Head of caudate nucleus (tissue), 42 donors: ENCODE data around the gene GIT1.
A peak's percentile ranks its signal among the peaks of the same experiment; 100 is the strongest.
"Not testable (repeated sequence)": the region's sequence is repeated elsewhere in the genome, so short reads cannot be mapped to it uniquely, and the experiment has no call there.

Experiments used
- DNase-seq, 42 donors: peaks; one replicate each; pipeline versions ENCODE4 v3.0.0 to v3.0.0-alpha.2; 2020 to 2021; ENCODE audit warnings: mixed read lengths in 7 of 42
- intact Hi-C: fragments of 100-400 bp; cut with DNase I; formaldehyde crosslinking; loops from one replicate; pipeline ENCODE4 v1.15.0; 2022

Gene GIT1

DNA sequence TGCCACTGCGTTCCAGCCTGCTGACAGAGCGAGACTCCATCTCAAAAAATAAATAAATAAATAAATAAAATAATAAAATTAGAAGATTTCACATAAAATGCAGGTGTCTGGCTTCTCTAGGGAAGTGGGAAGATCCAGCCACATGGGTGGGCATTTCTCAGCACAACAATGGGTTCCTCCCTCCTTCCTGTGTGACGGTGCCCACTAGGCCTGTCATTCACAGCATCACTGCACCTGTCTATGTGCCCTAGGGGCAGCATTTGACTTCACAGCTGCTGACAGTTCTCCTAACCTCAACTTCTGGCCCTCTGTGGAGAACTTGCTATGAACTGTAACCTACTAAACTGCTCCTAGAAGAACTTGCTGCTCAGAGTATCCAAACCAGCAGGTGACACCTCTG, 25.6 kb downstream of the GIT1 start:
- intact Hi-C loops = loop anchor here (10.0 kb wide), 2 partner anchors 269 to 409 kb away; partner anchors contain the start of gene NUFIP2
- DNase-seq = peak in 3 of 42 donors; percentile 3 to 25 (median 15)

DNA sequence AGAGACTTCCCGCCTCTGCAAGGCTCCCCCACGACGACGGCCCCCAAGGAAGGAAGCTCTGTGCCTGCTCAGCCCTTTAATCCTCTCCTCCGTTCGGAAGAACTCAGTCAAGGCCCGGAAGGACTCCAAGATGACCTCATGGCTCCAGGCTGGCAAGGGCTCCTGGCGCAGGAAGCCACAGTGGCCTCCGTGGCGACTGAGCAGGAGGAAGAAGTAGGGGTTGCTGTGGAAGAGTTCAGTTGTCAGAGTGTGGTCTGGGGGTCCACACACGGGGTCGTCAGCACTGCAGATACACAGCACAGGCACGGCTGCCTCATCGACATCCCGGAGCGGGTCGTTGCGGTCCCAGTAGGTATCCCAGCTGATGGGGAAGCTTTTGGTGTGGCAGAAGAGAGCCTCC, 26.8 kb downstream of the GIT1 start:
- DNase-seq = peak in 4 of 42 donors; percentile 2 to 27 (median 12)

DNA sequence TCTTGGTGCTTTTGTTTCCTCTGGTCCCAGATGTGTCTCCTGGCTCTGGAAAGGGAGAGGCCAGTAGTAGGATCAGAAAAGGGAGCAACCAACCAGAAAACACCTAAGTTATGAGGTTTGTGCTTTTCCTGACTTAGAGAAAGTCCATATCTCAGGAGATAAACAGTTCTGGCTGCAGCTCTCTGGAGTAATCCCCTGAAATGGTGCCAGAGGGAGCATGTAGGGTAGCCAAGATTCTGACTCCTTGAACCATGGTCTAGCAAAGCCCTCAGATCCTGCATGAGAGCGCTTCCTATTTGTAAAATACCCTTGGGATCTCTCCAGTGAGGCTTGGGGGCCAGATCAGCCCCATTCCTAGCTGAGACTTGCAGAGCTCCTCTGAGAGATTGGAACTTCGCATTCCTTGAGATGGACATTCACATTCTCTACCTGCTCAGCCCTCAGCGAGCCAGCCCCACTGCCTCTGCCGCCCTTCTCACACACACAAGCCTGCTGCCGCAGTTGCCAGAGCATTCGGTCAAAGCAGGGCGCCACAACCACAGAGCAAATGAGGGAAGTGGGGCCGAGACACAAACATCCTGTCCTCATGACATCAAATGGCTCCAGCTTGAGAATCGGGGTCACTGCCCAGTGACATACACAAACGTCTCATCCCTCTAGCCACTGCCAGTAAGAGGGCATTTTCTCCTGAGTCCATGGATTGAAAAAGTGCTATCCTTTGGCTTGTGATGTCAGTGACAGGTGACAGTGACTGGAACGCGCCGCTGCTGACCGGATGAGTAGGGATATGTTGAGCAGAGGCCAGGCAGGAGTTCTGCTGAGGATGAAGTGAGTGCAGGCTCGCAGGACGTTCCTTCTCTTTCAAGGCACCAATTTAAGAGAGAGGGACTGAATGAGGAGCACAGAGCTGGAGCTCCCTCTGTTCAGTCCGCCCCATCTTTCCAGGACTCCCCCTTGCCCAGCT, 27.6 kb downstream of the GIT1 start:
- peak in 6 of 42 donors; percentile 2 to 48 (median 30) for DNase-seq
- intact Hi-C loops = loop anchor here (10.0 kb wide), 2 partner anchors 267 to 407 kb away; partner anchors contain the start of gene NUFIP2

More for the DNA sequence above, 26.8 kb downstream of the GIT1 start:
- intact Hi-C loops = loop anchor here (10.0 kb wide), 2 partner anchors 268 to 408 kb away; partner anchors contain the start of gene NUFIP2

DNA sequence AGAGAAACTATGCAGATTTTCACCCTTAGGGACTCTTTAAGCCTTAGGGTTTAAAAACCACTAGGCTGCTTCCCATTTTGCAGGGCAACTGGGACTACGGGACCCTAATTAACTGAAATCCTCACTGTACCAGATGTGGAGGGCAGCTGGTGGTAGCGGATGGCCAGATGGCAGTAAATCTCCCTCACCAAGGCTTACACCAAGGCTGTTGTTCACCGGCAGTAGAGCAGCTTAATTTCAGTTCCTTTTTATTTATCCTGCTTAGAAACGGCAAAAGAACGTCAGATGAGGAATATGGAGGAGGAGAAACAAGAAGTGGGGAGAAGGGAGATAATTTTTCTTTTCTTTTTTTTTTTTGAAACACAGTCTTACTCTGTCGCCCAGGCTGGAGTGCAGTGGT, 29.1 kb downstream of the GIT1 start:
- DNase-seq = peak in 4 of 42 donors; percentile 1 to 37 (median 22)
- intact Hi-C loops = loop anchor here (10.0 kb wide), 2 partner anchors 266 to 406 kb away; partner anchors contain the start of gene NUFIP2

DNA sequence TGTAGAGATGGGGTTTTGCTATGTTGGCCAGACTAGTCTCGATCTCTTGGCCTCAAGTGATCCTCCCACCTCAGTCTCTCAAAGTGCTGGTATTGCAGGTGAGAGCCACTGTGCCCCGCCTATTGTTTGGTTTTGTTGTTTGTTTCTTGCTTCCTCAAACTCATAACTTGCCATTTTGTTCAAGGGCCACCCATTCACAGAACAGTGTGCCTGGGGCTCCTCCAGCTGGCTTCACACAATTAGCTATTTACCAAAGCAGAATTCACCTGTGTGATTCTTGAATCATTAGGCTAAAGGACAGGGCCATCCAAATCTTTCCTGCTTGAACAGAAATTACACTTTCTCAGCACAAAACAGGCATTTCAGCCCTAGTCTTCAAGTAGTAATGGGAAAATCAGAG, 29.8 kb downstream of the GIT1 start:
- no peak for DNase-seq
- intact Hi-C loops = loop anchor here (10.0 kb wide), 2 partner anchors 265 to 405 kb away; partner anchors contain the start of gene NUFIP2

DNA sequence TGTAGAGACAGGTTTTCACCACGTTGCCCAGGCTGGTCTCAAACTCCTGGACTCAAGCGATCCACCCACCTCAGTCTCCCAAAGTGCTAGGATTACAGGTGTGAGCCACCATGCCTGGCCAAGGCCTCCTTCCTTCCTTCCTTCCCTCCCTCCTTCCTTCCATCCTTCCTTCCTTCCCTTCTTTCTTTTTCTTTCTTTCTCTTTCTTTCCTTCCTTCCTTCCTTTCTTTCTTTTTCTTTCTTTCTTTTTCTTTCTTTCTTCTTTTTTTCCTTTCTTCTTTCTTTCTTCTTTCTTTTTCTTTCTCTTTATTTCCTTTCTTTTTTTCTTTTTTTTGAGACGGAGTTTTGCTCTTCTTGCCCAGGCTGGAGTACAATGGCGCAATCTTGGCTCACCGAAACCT, 31.3 kb downstream of the GIT1 start:
- DNase-seq, intact Hi-C loops: not testable (repeated sequence)

DNA sequence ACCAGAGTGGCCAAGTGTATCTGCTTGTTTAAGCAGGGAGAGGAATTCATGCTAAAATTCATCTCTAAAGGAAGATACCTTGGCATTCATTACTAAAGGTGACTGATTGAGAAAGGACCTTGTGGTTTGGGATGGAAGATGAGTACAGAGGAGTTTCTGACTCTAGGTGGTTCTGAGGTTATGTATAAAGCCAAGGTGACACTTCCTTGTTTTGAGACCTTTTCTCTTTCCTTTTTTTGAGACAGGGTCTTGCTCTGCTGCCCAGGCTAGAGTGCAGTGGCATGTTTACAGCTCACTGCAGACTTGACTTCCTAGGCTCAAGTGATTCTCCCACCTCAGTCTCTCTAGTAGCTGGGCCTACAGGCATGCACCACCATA, 31.7 kb downstream of the GIT1 start:
- DNase-seq = no peak
- intact Hi-C loops = no loop called here

DNA sequence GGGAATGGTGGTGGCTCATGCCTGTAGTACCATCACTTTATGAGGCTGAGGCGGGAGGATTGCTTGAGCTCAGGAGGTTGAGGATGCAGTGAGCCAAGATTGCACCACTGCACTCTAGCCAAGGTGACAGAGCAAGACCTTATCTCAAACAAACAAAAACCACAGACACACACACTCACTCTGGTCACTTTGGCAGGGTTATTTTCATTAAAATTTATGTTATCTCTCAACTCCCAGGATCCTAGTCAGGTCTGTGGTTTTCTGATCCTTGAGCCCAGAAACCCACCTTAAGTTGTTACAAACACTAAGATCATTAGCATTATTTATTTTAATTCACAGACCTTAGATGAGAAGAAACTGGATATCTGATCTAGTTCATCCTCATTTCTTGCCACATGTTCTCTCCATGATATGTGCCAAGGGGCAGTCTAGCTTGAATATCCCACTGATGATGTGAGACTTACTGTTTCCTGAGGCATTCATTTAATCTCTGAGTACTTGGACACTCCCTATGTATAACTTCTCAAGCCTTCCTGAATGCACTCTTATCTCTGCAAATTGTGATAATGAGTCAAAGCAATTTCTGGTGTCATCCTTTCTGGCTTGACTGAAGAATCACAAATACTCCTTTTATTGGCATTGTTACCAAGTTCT, 32.2 kb downstream of the GIT1 start:
- DNase-seq = no peak
- intact Hi-C loops = no loop called here

DNA sequence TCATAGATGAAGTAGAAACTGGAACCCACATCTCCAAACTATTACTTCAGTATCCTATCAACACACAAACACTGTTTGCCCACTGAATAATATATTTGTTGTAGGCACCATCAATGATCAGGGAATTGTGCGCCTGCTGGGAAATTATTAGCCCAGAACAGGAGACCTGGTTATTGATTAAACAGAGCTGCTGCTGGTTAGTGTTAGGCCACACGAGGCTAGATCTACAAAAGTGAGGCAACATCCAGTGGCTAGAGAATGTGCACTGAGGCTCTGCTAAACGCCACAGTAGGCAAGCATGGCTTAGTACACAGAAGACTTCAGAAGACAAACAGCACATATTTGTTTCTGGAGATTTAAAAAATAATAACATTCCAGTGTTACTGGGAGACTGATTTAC, 33.6 kb downstream of the GIT1 start:
- no peak for DNase-seq
- intact Hi-C loops = no loop called here

DNA sequence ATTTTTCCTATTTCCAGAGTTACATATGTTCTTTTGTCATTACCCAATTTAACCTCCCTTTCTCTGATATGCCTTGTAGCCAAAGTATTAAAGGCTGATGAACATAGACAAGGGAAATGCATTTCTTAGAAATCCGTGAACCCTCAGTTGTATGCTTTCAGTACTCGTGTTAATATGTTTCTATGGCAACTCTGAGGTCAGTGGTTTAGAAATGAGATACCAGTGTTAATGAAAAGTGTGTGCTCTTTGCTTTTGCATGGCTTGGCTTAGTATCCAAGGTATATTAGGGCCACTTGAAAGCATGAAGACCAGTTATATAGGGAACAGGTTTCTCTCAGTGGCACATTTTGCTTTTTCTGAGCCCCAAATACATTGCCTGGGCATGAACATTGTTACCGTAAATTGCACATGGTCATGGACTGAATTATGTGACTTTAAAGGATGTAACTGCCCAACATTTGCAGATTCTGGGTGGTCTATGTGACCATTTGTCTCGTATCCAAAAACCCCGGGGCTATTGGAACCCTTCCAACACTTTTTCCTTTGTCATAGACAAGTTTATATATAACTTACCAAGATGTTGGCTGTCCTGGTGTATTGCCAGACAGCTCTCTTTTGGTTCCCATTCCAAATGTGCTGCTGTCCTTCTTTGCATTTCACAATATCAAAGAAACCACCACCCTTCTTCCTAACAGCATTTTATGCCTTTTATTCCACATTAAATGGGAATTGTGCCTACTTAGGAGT, 40.1 kb downstream of the GIT1 start:
- DNase-seq = no peak
- intact Hi-C loops = no loop called here

DNA sequence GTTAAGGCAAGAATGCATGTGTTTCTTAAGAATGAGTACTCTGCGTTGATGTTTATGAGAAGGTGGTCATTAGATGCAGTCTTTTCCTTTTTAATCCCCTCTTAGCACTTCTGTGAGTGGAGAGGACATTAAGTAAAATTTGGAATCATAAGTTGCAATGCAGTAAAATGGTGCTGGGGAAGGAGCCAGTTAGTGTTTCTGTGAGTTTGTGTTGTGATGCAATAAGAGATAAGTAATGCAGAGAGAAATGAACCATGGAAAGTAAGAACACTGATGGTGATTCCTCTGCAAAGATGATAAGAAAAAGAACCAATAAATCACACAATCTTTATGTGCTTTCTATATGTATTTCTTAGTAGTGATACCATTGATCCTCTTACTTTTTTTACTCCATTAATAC, 42.6 kb downstream of the GIT1 start:
- DNase-seq = no peak
- intact Hi-C loops = no loop called here

DNA sequence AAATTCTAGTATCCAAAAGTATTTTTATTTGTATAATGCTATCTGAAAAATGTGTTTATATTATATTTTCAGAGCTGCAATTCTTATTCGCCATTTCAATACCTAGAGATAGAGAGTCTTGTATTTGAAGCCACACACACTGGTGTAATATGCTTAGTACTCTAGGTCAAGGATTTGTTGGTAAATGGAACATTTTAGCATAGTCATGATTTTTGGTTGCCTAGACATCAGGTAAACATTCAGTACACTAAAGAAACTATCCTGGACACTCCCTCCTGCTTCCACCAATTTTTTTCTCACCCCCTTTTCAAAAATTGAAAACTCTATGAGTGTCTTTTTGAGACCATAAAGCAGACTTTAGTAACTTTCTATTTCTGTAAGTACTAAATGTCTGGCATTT, 43.4 kb downstream of the GIT1 start:
- DNase-seq = no peak
- intact Hi-C loops = no loop called here

DNA sequence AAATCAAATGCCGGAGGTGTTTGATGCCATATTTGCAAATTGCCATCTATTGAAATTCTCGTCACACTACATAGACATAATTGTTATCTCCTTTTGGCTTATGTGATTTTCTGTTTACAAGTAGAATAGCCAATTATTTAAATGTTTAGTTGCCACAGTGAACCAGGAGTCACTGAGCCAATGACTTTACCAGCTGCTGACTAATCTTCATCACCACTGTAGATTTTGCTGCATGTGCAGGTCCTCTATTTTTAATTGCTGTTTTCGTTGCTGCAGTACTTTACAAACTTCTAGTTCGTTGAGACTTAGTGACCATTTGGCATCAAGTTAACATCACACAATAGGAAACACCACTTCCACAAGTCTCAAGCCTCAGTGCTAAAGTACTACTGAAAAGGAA, 45.4 kb downstream of the GIT1 start:
- no peak for DNase-seq
- intact Hi-C loops = no loop called here

DNA sequence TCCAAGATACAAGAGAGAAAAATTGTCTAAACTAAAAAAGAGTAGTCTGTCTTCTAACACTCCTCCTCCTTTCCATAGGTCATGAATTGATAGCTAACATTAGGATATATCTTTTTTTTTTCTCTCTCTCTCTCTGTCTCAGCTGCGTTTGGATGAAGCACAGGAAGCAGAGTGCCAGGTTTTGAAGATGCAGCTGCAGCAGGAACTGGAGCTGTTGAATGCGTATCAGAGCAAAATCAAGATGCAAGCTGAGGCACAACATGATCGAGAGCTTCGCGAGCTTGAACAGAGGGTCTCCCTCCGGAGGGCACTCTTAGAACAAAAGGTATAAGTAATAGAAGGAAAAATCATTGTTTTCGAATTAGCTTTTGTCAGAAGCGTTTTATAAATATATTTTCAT, 55.5 kb downstream of the GIT1 start:
- peak in 21 of 42 donors; percentile 5 to 59 (median 26) for DNase-seq
- intact Hi-C loops = loop anchor here (5.0 kb wide), 1 partner anchor 162 kb away; no protein-coding TSS in a partner anchor

DNA sequence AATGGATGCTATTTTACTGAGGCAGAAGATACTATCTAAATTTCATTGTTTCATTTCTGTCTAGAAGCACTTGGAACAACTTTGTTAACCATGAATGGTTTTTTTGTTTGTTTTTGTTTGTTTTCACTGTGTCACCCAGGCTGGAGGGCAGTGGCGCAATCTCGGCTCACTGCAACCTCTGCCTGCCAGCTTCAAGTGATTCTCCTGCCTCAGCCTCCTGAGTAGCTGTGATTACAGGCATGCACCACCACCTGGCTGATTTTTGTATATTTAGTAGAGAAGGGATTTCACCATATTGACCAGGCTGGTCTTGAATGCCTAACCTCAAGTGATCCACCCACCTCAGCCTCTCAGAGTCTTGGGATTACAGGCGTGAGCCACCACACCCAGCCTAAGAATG, 63.1 kb downstream of the GIT1 start:
- intact Hi-C loops = no loop called here

DNA sequence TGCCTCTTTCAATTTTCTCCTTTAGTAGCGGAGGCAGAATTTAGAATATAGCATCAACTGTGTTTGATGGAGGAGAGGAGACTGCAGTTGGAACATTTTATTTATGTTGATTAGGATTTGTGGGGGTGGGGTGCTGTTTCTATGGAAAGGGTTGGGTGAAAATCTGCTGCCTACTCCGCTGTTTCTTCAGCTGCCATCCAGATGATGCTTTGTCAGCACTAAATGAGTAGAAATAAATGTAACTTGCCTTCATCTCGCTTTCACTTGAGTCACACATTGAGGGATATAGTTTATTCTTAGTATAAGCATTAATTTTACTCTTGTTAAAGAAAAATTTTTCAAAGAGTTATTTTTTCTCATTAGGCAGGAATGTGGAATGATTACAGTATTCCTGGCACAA, 64.8 kb downstream of the GIT1 start:
- intact Hi-C loops = no loop called here
- DNase-seq = peak in 4 of 42 donors; percentile 6 to 29 (median 16)

More for the DNA sequence above, 63.1 kb downstream of the GIT1 start:
- peak in 1 of 42 donors; percentile 12 for DNase-seq
